Right lobe of liver (tissue), 4 donors: Measurements from ENCODE around the gene HHIPL2.

Source experiments
- CTCF ChIP-seq, 4 donors: fragments of 200-600 bp in 3 of 4; fragments of 450-650 bp in 1 of 4; IDR thresholded peaks; one replicate each; pipeline versions ENCODE4 v1.5.1 to v1.8.0; 2016 to 2022; ENCODE audit warnings: antibody characterized with exemption in 4 of 4, mild to moderate bottlenecking in 2 of 4
- POLR2A ChIP-seq: fragments of 450-650 bp; IDR thresholded peaks from one replicate; pipeline ENCODE4 v1.6.1; 2017; ENCODE audit warnings: antibody characterized with exemption, mild to moderate bottlenecking
- donor health status: DM: no; HTN: no; CAD: no.
- donor health status: DM: no; HTN: no; CAD: no.
- donor health status: DM: no; HTN: yes; CAD: no.

GRCh38 chr1:222583079-222583478, 35.2 kb upstream of the HHIPL2 start:
- TF ChIP-seq CTCF (IDR thresholded peaks at IDR 0.05) (no peak), POLR2A (no peak)
